HepG2 (cell line): ENCODE data around the gene RIPK1. TPM values are rescaled to one million over a fixed set of nuclear protein-coding genes. Genes with fewer than 3 reads are reported as not detected.
A peak's percentile ranks its signal among the peaks of the same experiment; 100 is the strongest.

Experiments used
- BRF2 ChIP-seq: sonication (generic); formaldehyde crosslinking; IDR thresholded peaks from 2 replicates; pipeline ENCODE4 v1.8.1; 2022; ENCODE audit warnings: mild to moderate bottlenecking, missing genetic modification reagents
- FOXP1 ChIP-seq, 2 experiments: fragments of 450-650 bp in 1 of 2; IDR thresholded peaks; 2 replicates each; pipeline ENCODE4 v1.6.1; 2017 to 2018; ENCODE audit warnings: antibody characterized with exemption in 1 of 2
- GATAD2A ChIP-seq: IDR thresholded peaks from 2 replicates; pipeline ENCODE4 v1.6.1; 2016
- HDAC2 ChIP-seq: sonication (generic); formaldehyde crosslinking; IDR thresholded peaks from 2 replicates; pipeline ENCODE4 v1.4.0; 2020; ENCODE audit warnings: missing genetic modification reagents
- HMGA1 ChIP-seq: sonication (generic); formaldehyde crosslinking; conservative IDR thresholded peaks from 2 replicates; pipeline ENCODE4 v1.4.0; 2020; ENCODE audit warnings: missing genetic modification reagents
- HNF4A ChIP-seq: sonication (generic); formaldehyde crosslinking; IDR thresholded peaks from 2 replicates; pipeline ENCODE4 v1.4.0; 2020; ENCODE audit warnings: missing genetic modification reagents
- MXI1 ChIP-seq: IDR thresholded peaks from 3 replicates; pipeline ENCODE4 v1.6.1; 2012; ENCODE audit warnings: low read depth, low read length, inconsistent platforms, borderline replicate concordance
- NAIF1 ChIP-seq: sonication (generic); formaldehyde crosslinking; IDR thresholded peaks from 2 replicates; pipeline ENCODE4 v1.5.0; 2020; ENCODE audit warnings: mild to moderate bottlenecking, missing genetic modification reagents, borderline replicate concordance
- NFE2L1 ChIP-seq: sonication (generic); formaldehyde crosslinking; IDR thresholded peaks from 2 replicates; pipeline ENCODE4 v1.4.0; 2020; ENCODE audit warnings: missing genetic modification reagents, mild to moderate bottlenecking, borderline replicate concordance
- PHF8 ChIP-seq: sonication (generic); formaldehyde crosslinking; IDR thresholded peaks from 2 replicates; pipeline ENCODE4 v1.5.0; 2020; ENCODE audit warnings: missing genetic modification reagents
- REXO4 ChIP-seq: sonication (generic); formaldehyde crosslinking; IDR thresholded peaks from 2 replicates; pipeline ENCODE4 v1.8.0; 2022; ENCODE audit warnings: missing genetic modification reagents, mild to moderate bottlenecking, borderline replicate concordance
- TEAD2 ChIP-seq: sonication (generic); formaldehyde crosslinking; IDR thresholded peaks from 2 replicates; pipeline ENCODE4 v1.9.0; 2021; ENCODE audit warnings: missing genetic modification reagents
- THAP11 ChIP-seq: IDR thresholded peaks from 2 replicates; pipeline ENCODE4 v1.6.1; 2016; ENCODE audit warnings: missing biosample characterization, missing genetic modification reagents
- TRAFD1 ChIP-seq: sonication (generic); formaldehyde crosslinking; IDR thresholded peaks from 2 replicates; pipeline ENCODE4 v1.5.1; 2020; ENCODE audit warnings: missing genetic modification reagents, mild to moderate bottlenecking, borderline replicate concordance
- ZHX1 ChIP-seq: sonication (generic); formaldehyde crosslinking; IDR thresholded peaks from 2 replicates; pipeline ENCODE4 v1.8.1; 2022; ENCODE audit warnings: low read depth, mild to moderate bottlenecking, missing genetic modification reagents
- ZNF343 ChIP-seq: sonication (generic); formaldehyde crosslinking; IDR thresholded peaks from 2 replicates; pipeline ENCODE4 v1.4.0; 2020; ENCODE audit warnings: mild to moderate bottlenecking, missing genetic modification reagents
- ZNF501 ChIP-seq: sonication (generic); formaldehyde crosslinking; IDR thresholded peaks from 2 replicates; pipeline ENCODE4 v1.5.1; 2020; ENCODE audit warnings: mild to moderate bottlenecking, moderate library complexity, missing genetic modification reagents
- ZNF552 ChIP-seq: sonication (generic); formaldehyde crosslinking; IDR thresholded peaks from 2 replicates; pipeline ENCODE4 v1.9.0; 2022; ENCODE audit warnings: missing genetic modification reagents, mild to moderate bottlenecking, borderline replicate concordance
- ZNF619 ChIP-seq: sonication (generic); formaldehyde crosslinking; IDR thresholded peaks from 2 replicates; pipeline ENCODE4 v1.4.0; 2020; ENCODE audit warnings: mild to moderate bottlenecking, missing genetic modification reagents
- polyA plus RNA-seq, 8 experiments: library from polyadenylated mRNA; depleted of rRNA in 3 of 8; stranded (reverse) in 7 of 8; unstranded in 1 of 8; fragments of >200 nt; fragmentation: Illumina TruSeq in 4 of 8; extraction: Trizol in 4 of 8; gene quantifications; 2 replicates each; pipeline versions ENCODE4 v1.2.1 to v1.2.3, GENCODE V29; 2011 to 2016; ENCODE audit warnings: low read depth in 4 of 8, missing spikeins in 1 of 8, mixed read lengths in 1 of 8; ENCODE audit not compliant: insufficient read depth in 1 of 8
- total RNA-seq, 5 experiments: library from RNA; depleted of rRNA; stranded (reverse); fragments of >200 nt; fragmentation: Illumina TruSeq; extraction: Trizol; gene quantifications; 2 replicates each; pipeline ENCODE4 v1.2.3, GENCODE V29; 2016; ENCODE audit warnings: low read depth in 1 of 5
- TF ChIP-seq, protein P1 (sequence below): sonication (generic); formaldehyde crosslinking; IDR thresholded peaks from 2 replicates; pipeline ENCODE4 v1.4.0; 2020; ENCODE audit warnings: missing genetic modification reagents, borderline replicate concordance
- TF ChIP-seq, protein P2 (sequence below): sonication (generic); formaldehyde crosslinking; IDR thresholded peaks from 2 replicates; pipeline ENCODE4 v1.4.0; 2020; ENCODE audit warnings: mild to moderate bottlenecking, missing genetic modification reagents

The RIPK1 gene
- total and polyA plus RNA-seq, 2 of the 13 experiments (the other 11 are each of a cell fraction or from before 2014, with no cell fraction given) = 9.0 to 10.3 TPM

- TF ChIP-seq, protein P1, sequence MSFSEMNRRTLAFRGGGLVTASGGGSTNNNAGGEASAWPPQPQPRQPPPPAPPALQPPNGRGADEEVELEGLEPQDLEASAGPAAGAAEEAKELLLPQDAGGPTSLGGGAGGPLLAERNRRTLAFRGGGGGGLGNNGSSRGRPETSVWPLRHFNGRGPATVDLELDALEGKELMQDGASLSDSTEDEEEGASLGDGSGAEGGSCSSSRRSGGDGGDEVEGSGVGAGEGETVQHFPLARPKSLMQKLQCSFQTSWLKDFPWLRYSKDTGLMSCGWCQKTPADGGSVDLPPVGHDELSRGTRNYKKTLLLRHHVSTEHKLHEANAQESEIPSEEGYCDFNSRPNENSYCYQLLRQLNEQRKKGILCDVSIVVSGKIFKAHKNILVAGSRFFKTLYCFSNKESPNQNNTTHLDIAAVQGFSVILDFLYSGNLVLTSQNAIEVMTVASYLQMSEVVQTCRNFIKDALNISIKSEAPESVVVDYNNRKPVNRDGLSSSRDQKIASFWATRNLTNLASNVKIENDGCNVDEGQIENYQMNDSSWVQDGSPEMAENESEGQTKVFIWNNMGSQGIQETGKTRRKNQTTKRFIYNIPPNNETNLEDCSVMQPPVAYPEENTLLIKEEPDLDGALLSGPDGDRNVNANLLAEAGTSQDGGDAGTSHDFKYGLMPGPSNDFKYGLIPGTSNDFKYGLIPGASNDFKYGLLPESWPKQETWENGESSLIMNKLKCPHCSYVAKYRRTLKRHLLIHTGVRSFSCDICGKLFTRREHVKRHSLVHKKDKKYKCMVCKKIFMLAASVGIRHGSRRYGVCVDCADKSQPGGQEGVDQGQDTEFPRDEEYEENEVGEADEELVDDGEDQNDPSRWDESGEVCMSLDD (CRISPR knock-in tag) = 0 out of 2 replicates have a peak, but pooled peaks have one; percentile 12
- TF ChIP-seq FOXP1 (IDR thresholded peaks at IDR 0.05) (no peak), FOXP1 (CRISPR knock-in tag; IDR thresholded peaks at IDR 0.05) (peak; percentile 29; the same call in 1 of the 2 replicates), ZHX1 (CRISPR knock-in tag) (0 out of 2 replicates have a peak, but pooled peaks have one; percentile 2), NFE2L1 (no peak), THAP11 (no peak), MXI1 (no peak), GATAD2A (peak; percentile 22; the same call in 1 of the 2 replicates), ZNF343 (CRISPR knock-in tag) (no peak; the same call in 1 of the 2 replicates), TEAD2 (CRISPR knock-in tag) (no peak), HMGA1 (CRISPR knock-in tag) (no peak), NAIF1 (CRISPR knock-in tag) (no peak), HNF4A (CRISPR knock-in tag) (peak; percentile 64), HDAC2 (CRISPR knock-in tag) (no peak), PHF8 (CRISPR knock-in tag) (no peak), BRF2 (CRISPR knock-in tag) (no peak), ZNF619 (CRISPR knock-in tag) (no peak), REXO4 (no peak), ZNF501 (CRISPR knock-in tag) (0 out of 2 replicates have a peak, but pooled peaks have one; percentile 19), TRAFD1 (CRISPR knock-in tag) (no peak), ZNF552 (CRISPR knock-in tag) (no peak; the same call in 1 of the 2 replicates)
- TF ChIP-seq, protein P2, sequence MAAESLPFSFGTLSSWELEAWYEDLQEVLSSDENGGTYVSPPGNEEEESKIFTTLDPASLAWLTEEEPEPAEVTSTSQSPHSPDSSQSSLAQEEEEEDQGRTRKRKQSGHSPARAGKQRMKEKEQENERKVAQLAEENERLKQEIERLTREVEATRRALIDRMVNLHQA (CRISPR knock-in tag) = no peak
These were observed 15.1 kb upstream of the RIPK1 start (continued) for GRCh38 chr6:3053231-3053508.
